Neural progenitor cell (in vitro differentiated cells): ENCODE results near the gene GOLGA1.

Experiments used
- CTCF ChIP-seq: fragments of 200-600 bp; sonication (generic); IDR thresholded peaks from 2 replicates; pipeline ENCODE4 v1.5.1; 2017; ENCODE audit warnings: antibody characterized with exemption, mild to moderate bottlenecking
- EZH2phosphoT487 ChIP-seq: fragments of 200-600 bp; sonication (generic); IDR thresholded peaks from 2 replicates; pipeline ENCODE4 v1.6.1; 2017; ENCODE audit warnings: antibody characterized with exemption

- TF ChIP-seq EZH2phosphoT487 (no peak), CTCF (no peak)
Observed at GRCh38 chr9:124894035-124894740, 46.7 kb downstream of the GOLGA1 start.
